SK-N-SH (cell line): ENCODE measurements around the gene SPOCK3. TPM values are rescaled to one million over a fixed set of nuclear protein-coding genes. Genes with fewer than 3 reads are reported as not detected.

Experiments
- CTCF ChIA-PET: fragments of 300-600, 350-600 bp; formaldehyde crosslinking; extraction: SDS; loops from one replicate; lab custom pipeline; 2021; lab: Yijun Ruan, JAX
- POLR2A ChIA-PET: fragments of 350-600 bp; sonication (Branson Sonifier 250); formaldehyde crosslinking; extraction: SDS; loops from one replicate; lab custom pipeline; 2020; ENCODE audit warnings: antibody characterized with exemption, inconsistent platforms; lab: Yijun Ruan, JAX
- DNase-seq: peaks from one replicate; pipeline ENCODE4 v3.0.0; 2012
- H2AFZ ChIP-seq: fragments of 200-600 bp; sonication (generic); 2 replicates; pipeline ENCODE4 v1.8.1; 2016; ENCODE audit warnings: antibody characterized with exemption, mild to moderate bottlenecking, low read depth
- H3F3A ChIP-seq: fragments of 200-600 bp; sonication (generic); replicated peaks from 2 replicates; pipeline ENCODE3; 2016; ENCODE audit warnings: antibody characterized with exemption, mild to moderate bottlenecking; ENCODE audit not compliant: insufficient read depth
- H3K27ac ChIP-seq, 2 experiments: fragments of 200-500 bp in 1 of 2; fragments of 200-600 bp in 1 of 2; sonication (Bioruptor generic) in 1 of 2; sonication (generic), shearing (Covaris generic) in 1 of 2; 2 replicates each; pipeline versions ENCODE4 v1.5.1 to v1.6.1; 2014 to 2016; ENCODE audit warnings: low read depth in 2 of 2, inconsistent platforms in 1 of 2, low read length in 1 of 2, mild to moderate bottlenecking in 1 of 2, mixed read lengths in 1 of 2
- H3K27me3 ChIP-seq: fragments of 200-600 bp; sonication (generic), shearing (Covaris generic); 2 replicates; pipeline ENCODE4 v1.6.1; 2016; ENCODE audit warnings: mixed run types; ENCODE audit not compliant: insufficient read depth
- H3K36me3 ChIP-seq, 2 experiments: fragments of 200-500 bp in 1 of 2; fragments of 200-600 bp in 1 of 2; sonication (Bioruptor generic) in 1 of 2; sonication (generic) in 1 of 2; replicated peaks in 1 of 2; 2 replicates each; pipeline versions ENCODE3 to v1.5.1; 2014 to 2016; ENCODE audit warnings: low read length in 1 of 2, mild to moderate bottlenecking in 1 of 2; ENCODE audit not compliant: insufficient read depth in 2 of 2, control insufficient read depth in 1 of 2
- H3K4me1 ChIP-seq, 2 experiments: fragments of 200-500 bp in 1 of 2; fragments of 200-600 bp in 1 of 2; sonication (Bioruptor generic) in 1 of 2; sonication (generic), shearing (Covaris generic) in 1 of 2; 2 replicates each; pipeline versions ENCODE4 v1.5.1 to v1.6.1; 2014 to 2016; ENCODE audit warnings: low read depth in 1 of 2, low read length in 1 of 2, mixed run types in 1 of 2; ENCODE audit not compliant: insufficient read depth in 2 of 2, control insufficient read depth in 1 of 2
- H3K4me2 ChIP-seq: fragments of 200-600 bp; sonication (generic), shearing (Covaris generic); 2 replicates; pipeline ENCODE4 v1.6.1; 2017; ENCODE audit warnings: mixed run types
- H3K4me3 ChIP-seq, 2 experiments: fragments of 200-500 bp in 1 of 2; fragments of 200-600 bp in 1 of 2; sonication (Bioruptor generic) in 1 of 2; sonication (generic), shearing (Covaris generic) in 1 of 2; 2 replicates each; pipeline versions ENCODE4 v1.5.1 to v1.8.1; 2014 to 2016; ENCODE audit warnings: low read depth in 2 of 2, inconsistent platforms in 1 of 2, low read length in 1 of 2, mild to moderate bottlenecking in 1 of 2, mixed read lengths in 1 of 2, moderate library complexity in 1 of 2
- H3K79me2 ChIP-seq: fragments of 200-600 bp; sonication (generic); 2 replicates; pipeline ENCODE4 v1.8.1; 2017; ENCODE audit warnings: mild to moderate bottlenecking; ENCODE audit not compliant: insufficient read depth
- H3K9ac ChIP-seq: fragments of 200-600 bp; sonication (generic); 2 replicates; pipeline ENCODE4 v1.6.1; 2017; ENCODE audit warnings: mixed run types
- H3K9me2 ChIP-seq: fragments of 200-600 bp; sonication (generic); 2 replicates; pipeline ENCODE4 v1.6.1; 2017; ENCODE audit warnings: mixed run types
- H3K9me3 ChIP-seq: fragments of 200-600 bp; sonication (generic); 2 replicates; pipeline ENCODE4 v1.6.1; 2017; ENCODE audit warnings: mixed run types, mild to moderate bottlenecking, moderate library complexity
- H4K20me1 ChIP-seq: fragments of 200-600 bp; sonication (generic); 2 replicates; pipeline ENCODE4 v1.6.1; 2017; ENCODE audit warnings: mild to moderate bottlenecking, mixed run types; ENCODE audit not compliant: insufficient read depth
- CHD2 ChIP-seq: fragments of 150-350 bp; IDR thresholded peaks from 2 replicates; pipeline ENCODE4 v1.6.1; 2018; ENCODE audit warnings: low read length; ENCODE audit not compliant: partially characterized antibody
- CTCF ChIP-seq: fragments of 200-600 bp; sonication (generic); IDR thresholded peaks from 2 replicates; pipeline ENCODE4 v1.6.1; 2017; ENCODE audit warnings: antibody characterized with exemption, mild to moderate bottlenecking, moderate library complexity
- EZH2phosphoT487 ChIP-seq: fragments of 200-600 bp; sonication (generic); IDR thresholded peaks from 2 replicates; pipeline ENCODE4 v1.6.1; 2017; ENCODE audit warnings: low read depth, mixed run types, mild to moderate bottlenecking, antibody characterized with exemption, moderate library complexity, borderline replicate concordance
- FOSL2 ChIP-seq: IDR thresholded peaks from 2 replicates; pipeline ENCODE4 v1.4.0; 2012; ENCODE audit warnings: low read depth, mild to moderate bottlenecking, moderate library complexity, borderline replicate concordance
- FOXJ3 ChIP-seq: sonication (generic); formaldehyde crosslinking; IDR thresholded peaks from 2 replicates; pipeline ENCODE4 v1.5.1; 2020; ENCODE audit warnings: mild to moderate bottlenecking, missing genetic modification reagents
- FOXM1 ChIP-seq: IDR thresholded peaks from 2 replicates; pipeline ENCODE4 v1.4.0; 2012; ENCODE audit warnings: low read depth, mild to moderate bottlenecking
- JUND ChIP-seq: IDR thresholded peaks from 2 replicates; pipeline ENCODE4 v1.4.0; 2012
- MEF2A ChIP-seq: IDR thresholded peaks from 2 replicates; pipeline ENCODE4 v1.4.0; 2012; ENCODE audit warnings: low read depth, borderline replicate concordance
- MXI1 ChIP-seq: IDR thresholded peaks from 2 replicates; pipeline ENCODE4 v1.6.1; 2012; ENCODE audit warnings: mild to moderate bottlenecking, low read depth, low read length, improper control_type of control experiment
- PBX3 ChIP-seq: IDR thresholded peaks from 2 replicates; pipeline ENCODE4; 2012
- RCOR1 ChIP-seq: fragments of 150-350 bp; IDR thresholded peaks from 2 replicates; pipeline ENCODE4 v1.6.1; 2017; ENCODE audit warnings: antibody characterized with exemption, low read length
- RXRA ChIP-seq: IDR thresholded peaks from 2 replicates; pipeline ENCODE4 v1.4.0; 2012; ENCODE audit warnings: low read depth, mild to moderate bottlenecking, borderline replicate concordance
- SIN3A ChIP-seq: IDR thresholded peaks from 2 replicates; pipeline ENCODE4 v1.6.1; 2012; ENCODE audit warnings: low read depth, mild to moderate bottlenecking, low read length, moderate library complexity, borderline replicate concordance
- TCF12 ChIP-seq: IDR thresholded peaks from 2 replicates; pipeline ENCODE4 v1.4.0; 2012
- USF2 ChIP-seq: fragments of 150-350 bp; IDR thresholded peaks from 2 replicates; pipeline ENCODE4 v1.6.1; 2017; ENCODE audit warnings: antibody characterized with exemption, low read length, low read depth, borderline replicate concordance
- WGBS: methylation state at CpG from one replicate; pipeline ENCODE4 v1.1.6; 2017; ENCODE audit warnings: low lambda C conversion rate; 5-methylcytosine and 5-hydroxymethylcytosine counted together
- polyA plus RNA-seq, 3 experiments: library from polyadenylated mRNA; depleted of rRNA; stranded (reverse); fragments of >200 nt; gene quantifications; 2 replicates each; pipeline ENCODE4 v1.2.3, GENCODE V29; 2012
- TF ChIP-seq, protein P1 (sequence below): IDR thresholded peaks from 2 replicates; pipeline ENCODE4 v1.6.1; 2012; ENCODE audit warnings: mild to moderate bottlenecking, low read depth, low read length, moderate library complexity
- TF ChIP-seq, protein P2 (sequence below): IDR thresholded peaks from 2 replicates; pipeline ENCODE4 v1.4.0; 2012; ENCODE audit warnings: low read depth

Gene SPOCK3
- polyA plus RNA-seq, 1 of the 3 experiments (the other 2 are of a cell fraction) = not detected

GRCh38 chr4:167239627-167240026 lies 5.3 kb upstream of the SPOCK3 start:
- no peaks in the 10 kb centered on the region for H3K79me2 ChIP-seq
- peaks cover 0 to under 1% of the 10 kb centered on the region in 2 experiments; a peak in 1 of 4 replicates for H3K4me1 ChIP-seq
- no peak overlapping the region for H3K9ac ChIP-seq
- H4K20me1 ChIP-seq = no peaks in the 10 kb centered on the region
- no peak overlapping the region for H3K4me2 ChIP-seq
- no peak for DNase-seq
- no peaks in the 10 kb centered on the region for H3K9me2 ChIP-seq
- H3K9me3 ChIP-seq = no peaks in the 10 kb centered on the region; the same call in 1 of the 2 replicates
- WGBS = 15% methylated on average over 2 of the region's 2 CpGs
- ChIA-PET POLR2A (no interaction called here), CTCF (no interaction called here)
- no peaks in the 10 kb centered on the region for H3F3A ChIP-seq
- H3K27me3 ChIP-seq = peaks cover 4% of the 10 kb centered on the region; the same call in 1 of the 2 replicates
- no peak overlapping the region for H3K27ac ChIP-seq
- no peak overlapping the region for H2AFZ ChIP-seq
- no peaks in the 10 kb centered on the region for H3K36me3 ChIP-seq
- no peak for TF ChIP-seq TCF12
- TF ChIP-seq, all 33 proteins: peak for 0
- H3K4me3 ChIP-seq = no peak overlapping the region

GRCh38 chr4:167238226-167238625 lies 3.9 kb upstream of the SPOCK3 start:
- TF ChIP-seq SIN3A (no peak), FOSL2 (no peak), FOXM1 (no peak), PBX3 (no peak), FOXJ3 (CRISPR knock-in tag) (no peak), USF2 (no peak), CTCF (no peak), MEF2A (no peak), RXRA (no peak), MXI1 (no peak), RCOR1 (no peak), JUND (no peak), CHD2 (no peak), TCF12 (no peak), EZH2phosphoT487 (no peak)
- TF ChIP-seq, protein P1, sequence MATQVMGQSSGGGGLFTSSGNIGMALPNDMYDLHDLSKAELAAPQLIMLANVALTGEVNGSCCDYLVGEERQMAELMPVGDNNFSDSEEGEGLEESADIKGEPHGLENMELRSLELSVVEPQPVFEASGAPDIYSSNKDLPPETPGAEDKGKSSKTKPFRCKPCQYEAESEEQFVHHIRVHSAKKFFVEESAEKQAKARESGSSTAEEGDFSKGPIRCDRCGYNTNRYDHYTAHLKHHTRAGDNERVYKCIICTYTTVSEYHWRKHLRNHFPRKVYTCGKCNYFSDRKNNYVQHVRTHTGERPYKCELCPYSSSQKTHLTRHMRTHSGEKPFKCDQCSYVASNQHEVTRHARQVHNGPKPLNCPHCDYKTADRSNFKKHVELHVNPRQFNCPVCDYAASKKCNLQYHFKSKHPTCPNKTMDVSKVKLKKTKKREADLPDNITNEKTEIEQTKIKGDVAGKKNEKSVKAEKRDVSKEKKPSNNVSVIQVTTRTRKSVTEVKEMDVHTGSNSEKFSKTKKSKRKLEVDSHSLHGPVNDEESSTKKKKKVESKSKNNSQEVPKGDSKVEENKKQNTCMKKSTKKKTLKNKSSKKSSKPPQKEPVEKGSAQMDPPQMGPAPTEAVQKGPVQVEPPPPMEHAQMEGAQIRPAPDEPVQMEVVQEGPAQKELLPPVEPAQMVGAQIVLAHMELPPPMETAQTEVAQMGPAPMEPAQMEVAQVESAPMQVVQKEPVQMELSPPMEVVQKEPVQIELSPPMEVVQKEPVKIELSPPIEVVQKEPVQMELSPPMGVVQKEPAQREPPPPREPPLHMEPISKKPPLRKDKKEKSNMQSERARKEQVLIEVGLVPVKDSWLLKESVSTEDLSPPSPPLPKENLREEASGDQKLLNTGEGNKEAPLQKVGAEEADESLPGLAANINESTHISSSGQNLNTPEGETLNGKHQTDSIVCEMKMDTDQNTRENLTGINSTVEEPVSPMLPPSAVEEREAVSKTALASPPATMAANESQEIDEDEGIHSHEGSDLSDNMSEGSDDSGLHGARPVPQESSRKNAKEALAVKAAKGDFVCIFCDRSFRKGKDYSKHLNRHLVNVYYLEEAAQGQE = no peak
- TF ChIP-seq, protein P2, sequence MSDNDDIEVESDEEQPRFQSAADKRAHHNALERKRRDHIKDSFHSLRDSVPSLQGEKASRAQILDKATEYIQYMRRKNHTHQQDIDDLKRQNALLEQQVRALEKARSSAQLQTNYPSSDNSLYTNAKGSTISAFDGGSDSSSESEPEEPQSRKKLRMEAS = no peak
- CTCF ChIA-PET = no interaction called here
- no peaks in the 10 kb centered on the region for H3K79me2 ChIP-seq

More at GRCh38 chr4:167238226-167238625, 3.9 kb upstream of the SPOCK3 start:
- no peaks in the 10 kb centered on the region for H3K9me2 ChIP-seq
- no peaks in the 10 kb centered on the region; the same call in 1 of the 2 replicates for H3K9me3 ChIP-seq
- no peaks in the 10 kb centered on the region for H3K36me3 ChIP-seq
- DNase-seq = no peak
- no peak overlapping the region for H3K27ac ChIP-seq
- POLR2A ChIA-PET = no interaction called here
- H3K4me1 ChIP-seq = peaks cover 0 to 11% of the 10 kb centered on the region in 2 experiments; a peak in 1 of 4 replicates
- peaks cover 17% of the 10 kb centered on the region for H3K27me3 ChIP-seq
- no peak overlapping the region for H3K4me3 ChIP-seq
- no peak overlapping the region for H3K4me2 ChIP-seq
- WGBS = 11% methylated on average over 1 of the region's 1 CpG
- H2AFZ ChIP-seq = no peak overlapping the region
- no peaks in the 10 kb centered on the region for H4K20me1 ChIP-seq
- no peak overlapping the region for H3K9ac ChIP-seq
- no peaks in the 10 kb centered on the region for H3F3A ChIP-seq
